Neutrophil (primary cell): ENCODE data around the gene GFOD1.
A peak's percentile ranks its signal among the peaks of the same experiment; 100 is the strongest.

Source experiments
- H3K27ac ChIP-seq: fragments of 200-600 bp; sonication (generic); 2 replicates; pipeline ENCODE4 v1.5.1; 2016; ENCODE audit warnings: mild to moderate bottlenecking, moderate library complexity
- H3K27me3 ChIP-seq: fragments of 200-600 bp; sonication (generic); 2 replicates; pipeline ENCODE4 v1.6.0; 2016; ENCODE audit warnings: mild to moderate bottlenecking
- H3K36me3 ChIP-seq: fragments of 200-600 bp; sonication (generic); 2 replicates; pipeline ENCODE4 v1.5.1; 2017
- H3K4me1 ChIP-seq, 2 experiments: fragments of 200-600 bp in 1 of 2; sonication (generic) in 1 of 2; 1 replicate in 1 of 2; 2 replicates in 1 of 2; pipeline versions ENCODE4 v1.5.1 to v1.6.1; 2013 to 2016; ENCODE audit warnings: low read depth in 1 of 2, low read length in 1 of 2, mild to moderate bottlenecking in 1 of 2, moderate library complexity in 1 of 2; ENCODE audit not compliant: control insufficient read depth in 1 of 2, insufficient read depth in 1 of 2
- H3K4me3 ChIP-seq, 2 experiments: fragments of 200-600 bp in 1 of 2; sonication (generic) in 1 of 2; 1 replicate in 1 of 2; 2 replicates in 1 of 2; pipeline ENCODE4 v1.5.1; 2013 to 2016; ENCODE audit warnings: low read depth in 1 of 2, low read length in 1 of 2, mild to moderate bottlenecking in 1 of 2, moderate library complexity in 1 of 2
- H3K9me3 ChIP-seq: fragments of 200-600 bp; sonication (generic); 2 replicates; pipeline ENCODE4 v1.5.1; 2016
- CTCF ChIP-seq: fragments of 200-600 bp; sonication (generic); IDR thresholded peaks from 2 replicates; pipeline ENCODE4 v1.5.1; 2016; ENCODE audit warnings: antibody characterized with exemption

GFOD1 gene

GRCh38 chr6:13453771-13454251, 33.6 kb downstream of the GFOD1 start:
- H3K27me3 ChIP-seq, result no peaks in the 10 kb centered on the region
- H3K36me3 ChIP-seq, result peaks cover 5% of the 10 kb centered on the region
- TF ChIP-seq CTCF, result no peak
- H3K27ac ChIP-seq, result peak overlapping the region; percentile 76
- H3K9me3 ChIP-seq, result no peaks in the 10 kb centered on the region
- no peak overlapping the region for H3K4me3 ChIP-seq
- H3K4me1 ChIP-seq, result peaks cover 26 to 35% of the 10 kb centered on the region in 2 experiments

- peaks cover 5% of the 10 kb centered on the region for H3K36me3 ChIP-seq
- H3K4me1 ChIP-seq, result peaks cover 31 to 42% of the 10 kb centered on the region in 2 experiments
- no peak overlapping the region for H3K4me3 ChIP-seq
- H3K9me3 ChIP-seq, result no peaks in the 10 kb centered on the region
- H3K27me3 ChIP-seq, result no peaks in the 10 kb centered on the region
- no peak for TF ChIP-seq CTCF
- H3K27ac ChIP-seq, result no peak overlapping the region
These were observed 34.2 kb downstream of the GFOD1 start for GRCh38 chr6:13453153-13453552.

- TF ChIP-seq CTCF, result no peak
- Histone ChIP-seq H3K4me1 (peaks cover 37 to 48% of the 10 kb centered on the region in 2 experiments), H3K9me3 (no peaks in the 10 kb centered on the region)
These were observed 34.9 kb downstream of the GFOD1 start for GRCh38 chr6:13452346-13453117.

GRCh38 chr6:13451181-13451895, 36.1 kb downstream of the GFOD1 start:
- Histone ChIP-seq H3K4me3 (no peak overlapping the region), H3K27me3 (no peaks in the 10 kb centered on the region), H3K9me3 (no peaks in the 10 kb centered on the region), H3K4me1 (peaks cover 41 to 59% of the 10 kb centered on the region in 2 experiments), H3K27ac (no peak overlapping the region), H3K36me3 (peaks cover 5% of the 10 kb centered on the region)
- TF ChIP-seq CTCF, result no peak

More at GRCh38 chr6:13452346-13453117, 34.9 kb downstream of the GFOD1 start:
- H3K36me3 ChIP-seq, result peaks cover 5% of the 10 kb centered on the region
- H3K27ac ChIP-seq, result no peak overlapping the region
- H3K4me3 ChIP-seq, result no peak overlapping the region
- H3K27me3 ChIP-seq, result no peaks in the 10 kb centered on the region

GRCh38 chr6:13450628-13451027, 36.8 kb downstream of the GFOD1 start:
- TF ChIP-seq CTCF, result no peak
- Histone ChIP-seq H3K36me3 (peaks cover 5% of the 10 kb centered on the region), H3K27ac (no peak overlapping the region), H3K27me3 (no peaks in the 10 kb centered on the region), H3K9me3 (no peaks in the 10 kb centered on the region), H3K4me3 (no peak overlapping the region), H3K4me1 (peaks cover 41 to 59% of the 10 kb centered on the region in 2 experiments)
